HEK293 (cell line): Measurements from ENCODE around the gene MBNL2.

Experiments
- CTCF ChIA-PET: fragments of 350-600 bp; formaldehyde crosslinking; extraction: SDS; loops from one replicate; lab custom pipeline; 2021; ENCODE audit warnings: antibody characterized with exemption; lab: Yijun Ruan, JAX
- POLR2A ChIA-PET: fragments of 300-600 bp; formaldehyde crosslinking; extraction: SDS; loops from one replicate; lab custom pipeline; 2020; ENCODE audit warnings: antibody characterized with exemption, inconsistent platforms; lab: Yijun Ruan, JAX
- H3K27ac ChIP-seq: fragments of 200-500 bp; sonication (Bioruptor generic); 2 replicates; pipeline ENCODE4 v1.5.1; 2014; ENCODE audit warnings: low read depth, low read length, control low read depth, inconsistent platforms; ENCODE audit errors: extremely low read depth
- H3K36me3 ChIP-seq, 2 experiments: fragments of 200-500 bp in 1 of 2; sonication (Bioruptor generic) in 1 of 2; 1 replicate in 1 of 2; 2 replicates in 1 of 2; pipeline ENCODE4 v1.5.1; 2014 to 2017; ENCODE audit warnings: inconsistent platforms in 2 of 2, low read length in 2 of 2; ENCODE audit not compliant: control insufficient read depth in 2 of 2, insufficient read depth in 1 of 2
- H3K4me1 ChIP-seq: fragments of 200-500 bp; sonication (Bioruptor generic); 2 replicates; pipeline ENCODE4 v1.5.1; 2014; ENCODE audit warnings: mild to moderate bottlenecking, low read length, inconsistent platforms; ENCODE audit not compliant: control insufficient read depth, insufficient read depth
- H3K4me3 ChIP-seq: 2 replicates; pipeline ENCODE4 v1.5.1; 2011; ENCODE audit warnings: low read depth, mild to moderate bottlenecking, control low read depth, low read length, moderate library complexity
- H3K9me3 ChIP-seq: fragments of 200-500 bp; sonication (Bioruptor generic); 2 replicates; pipeline ENCODE4 v1.5.1; 2014; ENCODE audit warnings: low read depth, low read length, inconsistent platforms; ENCODE audit not compliant: control insufficient read depth, insufficient read depth
- ATF2 ChIP-seq: fragments of 450-650 bp; formaldehyde crosslinking; IDR thresholded peaks from 2 replicates; pipeline ENCODE4 v1.5.1; 2016; ENCODE audit warnings: missing biosample characterization, missing genetic modification characterization, low read depth
- OSR2 ChIP-seq: fragments of 450-650 bp; formaldehyde crosslinking; IDR thresholded peaks from 2 replicates; pipeline ENCODE4 v1.5.1; 2016; ENCODE audit warnings: missing biosample characterization, missing genetic modification characterization
- PRDM6 ChIP-seq: fragments of 450-650 bp; formaldehyde crosslinking; IDR thresholded peaks from 2 replicates; pipeline ENCODE4 v1.5.1; 2017; ENCODE audit warnings: missing biosample characterization, missing genetic modification characterization
- TSHZ1 ChIP-seq: fragments of 450-650 bp; formaldehyde crosslinking; IDR thresholded peaks from 2 replicates; pipeline ENCODE4 v1.5.1; 2016; ENCODE audit warnings: missing biosample characterization, missing genetic modification characterization, borderline replicate concordance
- YY1 ChIP-seq: fragments of 450-650 bp; formaldehyde crosslinking; IDR thresholded peaks from 2 replicates; pipeline ENCODE4 v1.5.1; 2018; ENCODE audit warnings: missing biosample characterization, missing genetic modification characterization
- ZFP37 ChIP-seq: fragments of 450-650 bp; formaldehyde crosslinking; IDR thresholded peaks from 2 replicates; pipeline ENCODE4 v1.5.1; 2016; ENCODE audit warnings: missing biosample characterization, missing genetic modification characterization
- ZNF10 ChIP-seq: fragments of 450-650 bp; formaldehyde crosslinking; IDR thresholded peaks from 2 replicates; pipeline ENCODE4 v1.5.1; 2017; ENCODE audit warnings: missing biosample characterization, missing genetic modification characterization
- ZNF23 ChIP-seq: fragments of 450-650 bp; formaldehyde crosslinking; IDR thresholded peaks from 2 replicates; pipeline ENCODE4 v1.5.1; 2016; ENCODE audit warnings: missing biosample characterization, missing genetic modification characterization, borderline replicate concordance
- ZNF274 ChIP-seq, 2 experiments: fragments of 200-500 bp in 1 of 2; fragments of 450-650 bp in 1 of 2; sonication (Bioruptor generic) in 1 of 2; formaldehyde crosslinking in 1 of 2; IDR thresholded peaks; 2 replicates each; pipeline versions ENCODE4 v1.5.1 to v1.6.1; 2014 to 2016; ENCODE audit warnings: borderline replicate concordance in 1 of 2, inconsistent platforms in 1 of 2, low read length in 1 of 2, missing biosample characterization in 1 of 2, missing genetic modification characterization in 1 of 2
- ZNF366 ChIP-seq: fragments of 450-650 bp; formaldehyde crosslinking; conservative IDR thresholded peaks from 2 replicates; pipeline ENCODE4 v1.5.1; 2016; ENCODE audit warnings: missing biosample characterization, missing genetic modification characterization
- ZNF398 ChIP-seq: fragments of 450-650 bp; formaldehyde crosslinking; IDR thresholded peaks from 2 replicates; pipeline ENCODE4 v1.5.1; 2017; ENCODE audit warnings: missing biosample characterization, missing genetic modification characterization
- ZNF549 ChIP-seq: fragments of 450-650 bp; IDR thresholded peaks from 2 replicates; pipeline ENCODE4 v1.5.1; 2018; ENCODE audit warnings: missing biosample characterization, missing genetic modification characterization, mild to moderate bottlenecking, inconsistent platforms, moderate library complexity
- ZNF629 ChIP-seq: fragments of 450-650 bp; formaldehyde crosslinking; IDR thresholded peaks from 2 replicates; pipeline ENCODE4 v1.5.1; 2017; ENCODE audit warnings: missing biosample characterization, missing genetic modification characterization
- ZNF664 ChIP-seq: fragments of 450-650 bp; formaldehyde crosslinking; IDR thresholded peaks from 2 replicates; pipeline ENCODE4 v1.5.1; 2016; ENCODE audit warnings: missing biosample characterization, missing genetic modification characterization
- ZNF677 ChIP-seq: fragments of 450-650 bp; IDR thresholded peaks from 2 replicates; pipeline ENCODE4 v1.5.0; 2018; ENCODE audit warnings: missing biosample characterization, mild to moderate bottlenecking, missing genetic modification characterization, moderate library complexity
- TF ChIP-seq, protein P1 (sequence below): fragments of 450-650 bp; formaldehyde crosslinking; IDR thresholded peaks from 2 replicates; pipeline ENCODE4 v1.5.1; 2016; ENCODE audit warnings: missing biosample characterization, missing genetic modification characterization
- TF ChIP-seq, protein P2 (sequence below): fragments of 450-650 bp; formaldehyde crosslinking; IDR thresholded peaks from 2 replicates; pipeline ENCODE4 v1.5.1; 2017; ENCODE audit warnings: missing biosample characterization, missing genetic modification characterization

MBNL2 gene

GRCh38 chr13:97243915-97244781 is 22.0 kb downstream of the MBNL2 start:
- ChIA-PET CTCF (interaction anchor here (1.4 kb wide), 1 partner anchor 134 kb away, joined by 3 read pairs; no protein-coding TSS in a partner anchor), POLR2A (no interaction called here)
- H3K4me1 ChIP-seq: peaks cover 15% of the 10 kb centered on the region
- no peaks in the 10 kb centered on the region for H3K9me3 ChIP-seq
- no peaks in the 10 kb centered on the region for H3K36me3 ChIP-seq
- no peak overlapping the region for H3K4me3 ChIP-seq
- no peak overlapping the region for H3K27ac ChIP-seq
- no peak for TF ChIP-seq ZNF549 (tag by site-specific recombination)
- 0 out of 2 replicates have a peak, but pooled peaks have one; percentile 29 for TF ChIP-seq ZNF629 (tag by site-specific recombination)
- no peak for TF ChIP-seq ZFP37 (tag by site-specific recombination)
- TF ChIP-seq ZNF10 (tag by site-specific recombination): no peak
- peak; percentile 68 for TF ChIP-seq PRDM6 (tag by site-specific recombination)
- TF ChIP-seq TSHZ1: no peak
- TF ChIP-seq ZNF677 (tag by site-specific recombination): no peak
- TF ChIP-seq YY1: no peak
- TF ChIP-seq ZNF398 (tag by site-specific recombination): no peak
- TF ChIP-seq, protein P1, sequence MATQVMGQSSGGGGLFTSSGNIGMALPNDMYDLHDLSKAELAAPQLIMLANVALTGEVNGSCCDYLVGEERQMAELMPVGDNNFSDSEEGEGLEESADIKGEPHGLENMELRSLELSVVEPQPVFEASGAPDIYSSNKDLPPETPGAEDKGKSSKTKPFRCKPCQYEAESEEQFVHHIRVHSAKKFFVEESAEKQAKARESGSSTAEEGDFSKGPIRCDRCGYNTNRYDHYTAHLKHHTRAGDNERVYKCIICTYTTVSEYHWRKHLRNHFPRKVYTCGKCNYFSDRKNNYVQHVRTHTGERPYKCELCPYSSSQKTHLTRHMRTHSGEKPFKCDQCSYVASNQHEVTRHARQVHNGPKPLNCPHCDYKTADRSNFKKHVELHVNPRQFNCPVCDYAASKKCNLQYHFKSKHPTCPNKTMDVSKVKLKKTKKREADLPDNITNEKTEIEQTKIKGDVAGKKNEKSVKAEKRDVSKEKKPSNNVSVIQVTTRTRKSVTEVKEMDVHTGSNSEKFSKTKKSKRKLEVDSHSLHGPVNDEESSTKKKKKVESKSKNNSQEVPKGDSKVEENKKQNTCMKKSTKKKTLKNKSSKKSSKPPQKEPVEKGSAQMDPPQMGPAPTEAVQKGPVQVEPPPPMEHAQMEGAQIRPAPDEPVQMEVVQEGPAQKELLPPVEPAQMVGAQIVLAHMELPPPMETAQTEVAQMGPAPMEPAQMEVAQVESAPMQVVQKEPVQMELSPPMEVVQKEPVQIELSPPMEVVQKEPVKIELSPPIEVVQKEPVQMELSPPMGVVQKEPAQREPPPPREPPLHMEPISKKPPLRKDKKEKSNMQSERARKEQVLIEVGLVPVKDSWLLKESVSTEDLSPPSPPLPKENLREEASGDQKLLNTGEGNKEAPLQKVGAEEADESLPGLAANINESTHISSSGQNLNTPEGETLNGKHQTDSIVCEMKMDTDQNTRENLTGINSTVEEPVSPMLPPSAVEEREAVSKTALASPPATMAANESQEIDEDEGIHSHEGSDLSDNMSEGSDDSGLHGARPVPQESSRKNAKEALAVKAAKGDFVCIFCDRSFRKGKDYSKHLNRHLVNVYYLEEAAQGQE (tag by site-specific recombination): peak; percentile 47; the same call in 1 of the 2 replicates
- TF ChIP-seq ATF2 (tag by site-specific recombination): peak; percentile 11; the same call in 1 of the 2 replicates
- TF ChIP-seq ZNF366 (tag by site-specific recombination): 0 out of 2 replicates have a peak, but pooled peaks have one; percentile 1
- TF ChIP-seq, protein P2, sequence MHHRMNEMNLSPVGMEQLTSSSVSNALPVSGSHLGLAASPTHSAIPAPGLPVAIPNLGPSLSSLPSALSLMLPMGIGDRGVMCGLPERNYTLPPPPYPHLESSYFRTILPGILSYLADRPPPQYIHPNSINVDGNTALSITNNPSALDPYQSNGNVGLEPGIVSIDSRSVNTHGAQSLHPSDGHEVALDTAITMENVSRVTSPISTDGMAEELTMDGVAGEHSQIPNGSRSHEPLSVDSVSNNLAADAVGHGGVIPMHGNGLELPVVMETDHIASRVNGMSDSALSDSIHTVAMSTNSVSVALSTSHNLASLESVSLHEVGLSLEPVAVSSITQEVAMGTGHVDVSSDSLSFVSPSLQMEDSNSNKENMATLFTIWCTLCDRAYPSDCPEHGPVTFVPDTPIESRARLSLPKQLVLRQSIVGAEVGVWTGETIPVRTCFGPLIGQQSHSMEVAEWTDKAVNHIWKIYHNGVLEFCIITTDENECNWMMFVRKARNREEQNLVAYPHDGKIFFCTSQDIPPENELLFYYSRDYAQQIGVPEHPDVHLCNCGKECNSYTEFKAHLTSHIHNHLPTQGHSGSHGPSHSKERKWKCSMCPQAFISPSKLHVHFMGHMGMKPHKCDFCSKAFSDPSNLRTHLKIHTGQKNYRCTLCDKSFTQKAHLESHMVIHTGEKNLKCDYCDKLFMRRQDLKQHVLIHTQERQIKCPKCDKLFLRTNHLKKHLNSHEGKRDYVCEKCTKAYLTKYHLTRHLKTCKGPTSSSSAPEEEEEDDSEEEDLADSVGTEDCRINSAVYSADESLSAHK: peak; percentile 96
- no peak for TF ChIP-seq ZNF274 (IDR thresholded peaks at IDR 0.05; ENCODE audit: low read length)
- TF ChIP-seq ZNF274 (tag by site-specific recombination; IDR thresholded peaks at IDR 0.05; ENCODE audit: borderline replicate concordance): no peak
- TF ChIP-seq ZNF664 (tag by site-specific recombination): peak; percentile 26; the same call in 1 of the 2 replicates
- no peak for TF ChIP-seq OSR2 (tag by site-specific recombination)
- no peak for TF ChIP-seq ZNF23 (tag by site-specific recombination)
